Myocyte (in vitro differentiated cells): Measurements from ENCODE around the gene HOXC10. TPM values are rescaled to one million over a fixed set of nuclear protein-coding genes. Genes with fewer than 3 reads are reported as not detected.
A peak's percentile ranks its signal among the peaks of the same experiment; 100 is the strongest.

Experiments used
- DNase-seq: peaks from one replicate; pipeline ENCODE4 v3.0.0-alpha.2; 2012; ENCODE audit warnings: low read depth
- total RNA-seq: library from RNA; depleted of rRNA; stranded (reverse); fragments of >200 nt; gene quantifications from 2 replicates; pipeline ENCODE4 v1.2.3, GENCODE V29; 2014

The HOXC10 gene
- total RNA-seq, 1 donor from 2014 or later = 3.7 TPM

GRCh38 chr12:54014377-54015017, 29.6 kb downstream of the HOXC10 start:
- DNase-seq = peak; percentile 66

- DNase-seq = no peak
These were observed 30.3 kb downstream of the HOXC10 start for GRCh38 chr12:54015018-54015931.

- no peak for DNase-seq
These were observed 31.1 kb downstream of the HOXC10 start for GRCh38 chr12:54016051-54016450.

- peak; percentile 80 for DNase-seq
These were observed 31.6 kb downstream of the HOXC10 start for GRCh38 chr12:54016478-54016964.

- DNase-seq = peak; percentile 88
These were observed 32.3 kb downstream of the HOXC10 start for GRCh38 chr12:54017027-54017788.

- DNase-seq = peak; percentile 95
These were observed 33.0 kb downstream of the HOXC10 start for GRCh38 chr12:54017878-54018467.

GRCh38 chr12:54018468-54018984, 33.6 kb downstream of the HOXC10 start:
- peak; percentile 75 for DNase-seq

- peak; percentile 59 for DNase-seq
These were observed 34.3 kb downstream of the HOXC10 start for GRCh38 chr12:54019091-54019811.

- peak; percentile 91 for DNase-seq
These were observed 35.1 kb downstream of the HOXC10 start for GRCh38 chr12:54019924-54020590.

- peak; percentile 64 for DNase-seq
These were observed 35.9 kb downstream of the HOXC10 start for GRCh38 chr12:54020591-54021405.

- peak; percentile 83 for DNase-seq
These were observed 36.6 kb downstream of the HOXC10 start for GRCh38 chr12:54021432-54022013.

GRCh38 chr12:54022960-54023884, 38.3 kb downstream of the HOXC10 start:
- no peak for DNase-seq

- DNase-seq = peak; percentile 70
These were observed 39.2 kb downstream of the HOXC10 start for GRCh38 chr12:54024127-54024526.

GRCh38 chr12:54024581-54025305, 39.8 kb downstream of the HOXC10 start:
- DNase-seq = peak; percentile 35

- peak; percentile 61 for DNase-seq
These were observed 40.8 kb downstream of the HOXC10 start for GRCh38 chr12:54025499-54026405.
